AG09309 (cell line): ENCODE data around the gene SOX5.

Experiments
- DNase-seq: peaks from one replicate; pipeline ENCODE4 v3.0.0-alpha.2; 2010; ENCODE audit warnings: low read depth
- H3K4me3 ChIP-seq: 2 replicates; pipeline ENCODE4 v1.5.1; 2011; ENCODE audit warnings: mild to moderate bottlenecking, low read depth, low read length, moderate library complexity; ENCODE audit not compliant: control insufficient read depth
- CTCF ChIP-seq: IDR thresholded peaks from 2 replicates; pipeline ENCODE4 v1.5.1; 2011; ENCODE audit warnings: mild to moderate bottlenecking, low read depth, low read length, inconsistent platforms; ENCODE audit not compliant: insufficient read depth, control insufficient read depth; ENCODE audit errors: missing control alignments

The SOX5 gene

GRCh38 chr12:23952071-23952470 is 2.6 kb upstream of the SOX5 start:
- DNase-seq, result no peak
- H3K4me3 ChIP-seq, result no peak overlapping the region
- no peak for TF ChIP-seq CTCF

GRCh38 chr12:23950775-23951451 is 1.4 kb upstream of the SOX5 start:
- no peak for DNase-seq
- TF ChIP-seq CTCF, result no peak
- no peak overlapping the region for H3K4me3 ChIP-seq

- no peak for DNase-seq
- no peak overlapping the region for H3K4me3 ChIP-seq
- no peak for TF ChIP-seq CTCF
Observed at GRCh38 chr12:23950210-23950774, 822 bp upstream of the SOX5 start.

- no peak overlapping the region for H3K4me3 ChIP-seq
- no peak for TF ChIP-seq CTCF
- DNase-seq, result no peak
Observed at GRCh38 chr12:23948291-23948690, 1.2 kb downstream of the SOX5 start.

GRCh38 chr12:23947395-23947794 is 2.1 kb downstream of the SOX5 start:
- no peak for TF ChIP-seq CTCF
- H3K4me3 ChIP-seq, result no peak overlapping the region
- DNase-seq, result no peak

- no peak for TF ChIP-seq CTCF
- no peak overlapping the region for H3K4me3 ChIP-seq
- no peak for DNase-seq
Observed at GRCh38 chr12:23945249-23945648, 4.2 kb downstream of the SOX5 start.
